ENCODE results near the gene PVR. TPM values are rescaled to one million over a fixed set of nuclear protein-coding genes. Genes with fewer than 3 reads are reported as not detected.

The PVR gene
- total RNA-seq, 2 donors from 2014 or later: 44.7 to 54.6 TPM

DNA sequence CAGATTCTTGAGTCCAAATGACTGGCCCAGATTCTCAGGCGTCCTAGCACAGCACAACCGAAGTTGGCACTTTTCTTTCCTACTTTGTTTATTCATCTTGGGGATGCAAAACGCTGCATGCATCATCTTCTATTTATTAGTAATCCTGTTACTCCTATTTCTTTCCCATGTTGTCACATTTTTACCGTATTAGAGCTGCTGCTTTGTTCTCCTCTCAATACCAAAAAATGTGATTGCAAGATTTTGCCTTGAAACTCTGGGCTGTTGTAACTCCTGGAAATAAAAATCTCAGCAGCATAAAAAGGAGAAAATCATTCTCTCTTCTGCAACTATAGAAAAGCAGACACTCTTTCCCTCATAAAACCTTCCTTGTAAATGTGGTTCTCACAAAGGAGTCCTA is 43.2 kb upstream of the PVR start:
- Histone ChIP-seq H3K9me3 (no peaks in the 10 kb centered on the region), H3K9ac (ENCODE audit: low read depth in 2 of 2, low read length in 2 of 2) (no peak overlapping the region), H3K27me3 (no peaks in the 10 kb centered on the region), H3K4me3 (no peak overlapping the region), H3K4me1 (peaks cover 6% of the 10 kb centered on the region), H3K27ac (no peak overlapping the region), H3K36me3 (no peaks in the 10 kb centered on the region)
- intact Hi-C loops (cut with DNase I): no loop called here
- no peak for DNase-seq
- TF ChIP-seq, protein P1, sequence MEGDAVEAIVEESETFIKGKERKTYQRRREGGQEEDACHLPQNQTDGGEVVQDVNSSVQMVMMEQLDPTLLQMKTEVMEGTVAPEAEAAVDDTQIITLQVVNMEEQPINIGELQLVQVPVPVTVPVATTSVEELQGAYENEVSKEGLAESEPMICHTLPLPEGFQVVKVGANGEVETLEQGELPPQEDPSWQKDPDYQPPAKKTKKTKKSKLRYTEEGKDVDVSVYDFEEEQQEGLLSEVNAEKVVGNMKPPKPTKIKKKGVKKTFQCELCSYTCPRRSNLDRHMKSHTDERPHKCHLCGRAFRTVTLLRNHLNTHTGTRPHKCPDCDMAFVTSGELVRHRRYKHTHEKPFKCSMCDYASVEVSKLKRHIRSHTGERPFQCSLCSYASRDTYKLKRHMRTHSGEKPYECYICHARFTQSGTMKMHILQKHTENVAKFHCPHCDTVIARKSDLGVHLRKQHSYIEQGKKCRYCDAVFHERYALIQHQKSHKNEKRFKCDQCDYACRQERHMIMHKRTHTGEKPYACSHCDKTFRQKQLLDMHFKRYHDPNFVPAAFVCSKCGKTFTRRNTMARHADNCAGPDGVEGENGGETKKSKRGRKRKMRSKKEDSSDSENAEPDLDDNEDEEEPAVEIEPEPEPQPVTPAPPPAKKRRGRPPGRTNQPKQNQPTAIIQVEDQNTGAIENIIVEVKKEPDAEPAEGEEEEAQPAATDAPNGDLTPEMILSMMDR (IDR thresholded peaks at IDR 0.05): no peak

DNA sequence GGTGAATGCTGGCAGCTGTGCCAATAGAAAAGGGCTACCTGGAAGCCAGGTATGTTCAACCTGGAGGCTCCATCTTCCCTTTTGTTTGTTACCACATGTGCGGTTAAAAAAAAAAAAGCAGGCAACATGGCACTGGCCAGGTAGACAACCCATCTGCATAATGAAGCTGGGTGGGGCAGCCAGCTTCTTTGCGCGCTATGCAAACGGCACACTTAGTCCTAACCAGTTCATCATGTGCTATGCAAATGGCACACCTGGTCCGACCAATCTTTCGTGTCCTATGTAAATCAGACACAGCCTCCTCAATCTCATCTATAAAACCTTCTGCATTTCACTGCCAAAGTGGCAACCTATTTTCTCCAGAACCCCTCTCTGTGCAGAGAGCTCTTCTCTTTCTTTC is 41.6 kb upstream of the PVR start:
- no peaks in the 10 kb centered on the region for H3K27me3 ChIP-seq
- intact Hi-C loops (cut with DNase I): no loop called here
- peaks cover 4% of the 10 kb centered on the region for H3K4me1 ChIP-seq
- no peak overlapping the region for H3K9ac ChIP-seq (ENCODE audit: low read depth in 2 of 2, low read length in 2 of 2)
- TF ChIP-seq, protein P1 (IDR thresholded peaks at IDR 0.05): no peak
- DNase-seq: peak; percentile 70
- H3K4me3 ChIP-seq: no peak overlapping the region
- no peak overlapping the region for H3K27ac ChIP-seq
- H3K9me3 ChIP-seq: no peaks in the 10 kb centered on the region
- no peaks in the 10 kb centered on the region for H3K36me3 ChIP-seq

DNA sequence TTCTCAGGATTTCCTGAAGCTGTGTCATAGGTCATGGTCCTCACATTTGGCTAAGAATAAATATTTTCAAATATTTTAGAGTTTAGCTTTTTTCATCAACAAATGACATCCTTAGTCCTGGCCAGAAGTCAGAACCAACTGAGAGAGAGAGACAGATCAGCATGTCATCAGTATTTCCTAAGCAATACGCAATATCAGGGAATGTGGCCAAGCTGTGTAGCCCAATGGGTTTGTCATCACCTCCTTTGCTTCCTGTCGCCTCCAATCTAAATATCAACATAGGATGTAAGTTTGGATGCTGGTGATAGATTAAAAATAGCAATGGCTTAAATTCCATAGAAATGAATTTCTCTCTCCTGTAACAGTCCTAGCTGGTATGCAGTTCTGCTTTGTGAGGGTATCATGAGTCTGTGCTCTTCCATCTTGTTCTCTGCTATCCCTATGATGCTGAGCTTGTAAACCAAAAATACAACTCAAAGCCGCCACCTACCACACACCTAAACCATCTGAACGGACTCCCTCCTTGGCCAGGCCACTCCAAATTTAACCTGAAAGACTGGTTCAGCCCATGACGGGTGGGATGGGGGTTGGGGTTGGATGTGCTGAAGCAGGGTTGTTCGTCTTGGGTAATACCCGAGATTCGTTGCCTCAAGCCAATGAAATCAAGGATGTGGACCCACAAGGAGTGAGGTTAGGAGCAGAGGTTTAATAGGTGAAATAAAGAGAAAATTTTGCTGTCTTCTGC is 40.3 kb upstream of the PVR start:
- Histone ChIP-seq H3K4me1 (peaks cover 7% of the 10 kb centered on the region), H3K9ac (ENCODE audit: low read depth in 2 of 2, low read length in 2 of 2) (no peak overlapping the region), H3K9me3 (no peaks in the 10 kb centered on the region), H3K27ac (no peak overlapping the region), H3K27me3 (no peaks in the 10 kb centered on the region), H3K36me3 (no peaks in the 10 kb centered on the region), H3K4me3 (no peak overlapping the region)
- intact Hi-C loops (cut with DNase I): no loop called here
- TF ChIP-seq, protein P1 (IDR thresholded peaks at IDR 0.05): no peak
- DNase-seq: no peak

DNA sequence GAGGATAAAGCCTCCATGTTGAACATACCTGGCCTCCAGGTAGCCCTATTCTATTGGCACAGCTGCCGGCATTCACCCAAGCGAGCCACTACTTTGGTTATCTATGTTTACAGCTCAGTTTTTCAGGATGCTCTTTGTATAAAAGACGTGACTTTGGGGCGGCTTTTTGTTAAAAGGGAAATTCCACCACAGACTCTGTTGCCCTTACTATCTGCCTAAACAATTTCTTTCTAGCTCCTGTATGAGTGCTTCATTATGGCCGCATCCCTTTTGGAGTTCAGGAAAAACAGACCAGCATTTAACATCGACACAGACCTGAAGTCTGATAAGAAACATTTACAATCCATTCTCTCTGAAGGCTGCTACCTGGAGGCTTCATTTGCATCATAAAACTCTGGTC is 39.5 kb upstream of the PVR start:
- Histone ChIP-seq H3K9me3 (no peaks in the 10 kb centered on the region), H3K36me3 (no peaks in the 10 kb centered on the region), H3K4me1 (peaks cover 11% of the 10 kb centered on the region), H3K9ac (ENCODE audit: low read depth in 2 of 2, low read length in 2 of 2) (no peak overlapping the region), H3K27ac (no peak overlapping the region), H3K27me3 (no peaks in the 10 kb centered on the region), H3K4me3 (no peak overlapping the region)
- DNase-seq: no peak
- intact Hi-C loops (cut with DNase I): no loop called here
- TF ChIP-seq, protein P1 (IDR thresholded peaks at IDR 0.05): no peak

DNA sequence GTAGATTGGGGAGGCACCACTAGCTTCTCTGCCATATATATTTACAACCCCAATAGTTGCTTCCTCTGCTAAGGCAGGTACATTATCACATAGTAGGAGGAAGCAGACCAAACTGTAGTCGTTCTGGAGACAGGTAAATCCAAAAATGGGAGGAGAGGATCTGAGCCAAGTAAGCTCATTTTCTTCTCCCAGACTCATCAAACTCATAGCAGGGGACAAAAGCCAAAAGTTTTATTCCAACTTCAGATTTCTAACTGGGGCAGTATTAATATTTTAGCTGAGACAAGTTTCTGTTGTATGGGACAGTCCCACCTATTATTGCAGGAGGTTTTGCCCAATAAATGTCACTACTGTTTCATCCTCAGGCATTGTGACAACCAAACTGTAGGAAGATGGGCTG is 38.2 kb upstream of the PVR start:
- Histone ChIP-seq H3K9me3 (no peaks in the 10 kb centered on the region), H3K9ac (ENCODE audit: low read depth in 2 of 2, low read length in 2 of 2) (no peak overlapping the region), H3K36me3 (no peaks in the 10 kb centered on the region), H3K4me1 (peaks cover 11% of the 10 kb centered on the region), H3K27me3 (no peaks in the 10 kb centered on the region), H3K4me3 (no peak overlapping the region), H3K27ac (no peak overlapping the region)
- intact Hi-C loops (cut with DNase I): no loop called here
- TF ChIP-seq, protein P1 (IDR thresholded peaks at IDR 0.05): no peak
- DNase-seq: no peak
